GM23248 (cell line): ENCODE measurements around the gene TIMP3. TPM values are rescaled to one million over a fixed set of nuclear protein-coding genes. Genes with fewer than 3 reads are reported as not detected.

Experiments used
- DNase-seq: peaks from one replicate; pipeline ENCODE4 v3.0.0-alpha.2; 2015
- H2AFZ ChIP-seq: fragments of 200-600 bp; sonication (generic); 2 replicates; pipeline ENCODE4 v1.6.1; 2016; ENCODE audit warnings: antibody characterized with exemption
- H3F3A ChIP-seq: fragments of 200-600 bp; sonication (generic); 2 replicates; pipeline ENCODE4 v1.6.1; 2016; ENCODE audit warnings: mild to moderate bottlenecking, antibody characterized with exemption, mixed run types; ENCODE audit not compliant: insufficient read depth
- H3K27ac ChIP-seq: fragments of 200-600 bp; sonication (generic); 2 replicates; pipeline ENCODE4 v1.5.1; 2016; ENCODE audit warnings: mild to moderate bottlenecking
- H3K27me3 ChIP-seq: fragments of 200-600 bp; sonication (generic); replicated peaks from 2 replicates; pipeline ENCODE4 v1.6.1; 2016; ENCODE audit warnings: mild to moderate bottlenecking; ENCODE audit not compliant: insufficient read depth
- H3K36me3 ChIP-seq: fragments of 200-600 bp; sonication (generic); 2 replicates; pipeline ENCODE4 v1.6.1; 2016; ENCODE audit warnings: low read depth, mild to moderate bottlenecking
- H3K4me1 ChIP-seq: fragments of 200-600 bp; sonication (generic); 2 replicates; pipeline ENCODE4 v1.6.1; 2016; ENCODE audit warnings: mild to moderate bottlenecking; ENCODE audit not compliant: insufficient read depth
- H3K4me2 ChIP-seq: fragments of 200-600 bp; sonication (generic); one replicate; pipeline ENCODE4 v1.6.1; 2016; ENCODE audit warnings: mild to moderate bottlenecking; ENCODE audit not compliant: unreplicated experiment
- H3K4me3 ChIP-seq: fragments of 200-600 bp; sonication (generic); 2 replicates; pipeline ENCODE4 v1.5.1; 2016; ENCODE audit warnings: mild to moderate bottlenecking
- H3K79me2 ChIP-seq: fragments of 200-600 bp; sonication (generic); 2 replicates; pipeline ENCODE4 v1.6.1; 2016; ENCODE audit warnings: mild to moderate bottlenecking; ENCODE audit not compliant: insufficient read depth
- H3K9ac ChIP-seq: fragments of 200-600 bp; sonication (generic); 2 replicates; pipeline ENCODE4 v1.6.1; 2016; ENCODE audit warnings: mild to moderate bottlenecking
- H3K9me2 ChIP-seq: fragments of 200-600 bp; sonication (generic); 2 replicates; pipeline ENCODE4 v1.6.1; 2016; ENCODE audit warnings: mixed run types, mild to moderate bottlenecking, moderate library complexity; ENCODE audit not compliant: insufficient read depth
- H3K9me3 ChIP-seq: fragments of 200-600 bp; sonication (generic); one replicate; pipeline ENCODE4 v1.6.1; 2017; ENCODE audit warnings: low read depth
- H4K20me1 ChIP-seq: fragments of 200-600 bp; sonication (generic); 2 replicates; pipeline ENCODE4 v1.6.0; 2016; ENCODE audit not compliant: insufficient read depth
- EZH2 ChIP-seq: fragments of 200-600 bp; sonication (generic); IDR thresholded peaks from 2 replicates; pipeline ENCODE4 v1.6.1; 2018; ENCODE audit warnings: antibody characterized with exemption, mild to moderate bottlenecking; ENCODE audit not compliant: insufficient read depth, poor library complexity, severe bottlenecking
- EZH2phosphoT487 ChIP-seq: fragments of 200-600 bp; sonication (generic); IDR thresholded peaks from 2 replicates; pipeline ENCODE4 v1.6.1; 2018; ENCODE audit warnings: antibody characterized with exemption, moderate library complexity, mild to moderate bottlenecking, low read depth; ENCODE audit not compliant: insufficient read depth
- WGBS, 2 experiments: methylation state at CpG; one replicate each; pipeline ENCODE4 v1.1.6; 2015 to 2017; ENCODE audit warnings: low lambda C conversion rate in 2 of 2, low coverage in 1 of 2; ENCODE audit errors: missing lambda C conversion rate in 2 of 2; 5-methylcytosine and 5-hydroxymethylcytosine counted together
- in situ Hi-C: fragments of 300-500 bp; cut with MboI; formaldehyde crosslinking; loops from 2 replicates; pipeline ENCODE4 v1.15.0; 2020
- polyA plus RNA-seq: library from polyadenylated mRNA; unstranded; fragments of >200 nt; fragmentation: Nextera tagmentation; extraction: Ambion mirVana; gene quantifications from 2 replicates; pipeline ENCODE4 v1.2.1, GENCODE V29; 2016
- total RNA-seq: library from RNA; depleted of rRNA; stranded (reverse); fragments of >200 nt; shearing (Covaris generic); gene quantifications from 2 replicates; pipeline ENCODE4 v1.2.3, GENCODE V29; 2014

Gene TIMP3
- total and polyA plus RNA-seq, 2 experiments from 2014 or later: 1,254 to 1,465 TPM

DNA sequence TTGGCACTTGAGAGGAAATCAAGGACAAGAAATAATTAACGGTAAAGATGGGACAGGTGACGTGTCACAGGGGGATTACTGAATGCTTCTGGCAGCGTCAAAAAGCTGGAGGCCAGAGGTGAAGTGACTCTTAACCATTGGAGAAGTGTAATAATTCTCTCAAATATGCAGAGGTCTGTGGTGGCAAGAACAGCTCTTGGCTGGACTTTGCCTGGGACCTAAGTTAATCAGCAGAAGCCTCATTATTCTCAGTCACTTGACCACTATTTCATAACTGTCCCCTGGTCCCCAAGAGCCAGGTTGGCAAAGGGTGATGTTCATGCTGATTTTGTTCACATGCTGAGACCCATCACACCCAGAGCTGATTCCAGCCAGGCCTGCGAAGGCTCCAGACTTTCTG lies 72.9 kb downstream of the TIMP3 start:
- 65 to 66% methylated on average over 4 of the region's 4 CpGs for WGBS, 2 experiments
- in situ Hi-C loops: no loop called here

GRCh38 chr22:32874976-32875375 lies 73.5 kb downstream of the TIMP3 start:
- H3K4me2 ChIP-seq: no peak overlapping the region
- no peaks in the 10 kb centered on the region for H4K20me1 ChIP-seq
- TF ChIP-seq EZH2phosphoT487: no peak
- no peak for TF ChIP-seq EZH2
- no peaks in the 10 kb centered on the region for H3K9me3 ChIP-seq
- H3K9me2 ChIP-seq: no peaks in the 10 kb centered on the region
- no peak overlapping the region for H3K9ac ChIP-seq
- H3K27me3 ChIP-seq: peaks cover 31% of the 10 kb centered on the region; the same call in 1 of the 2 replicates
- 21 to 29% methylated on average over 10 of the region's 10 CpGs for WGBS, 2 experiments
- H3K27ac ChIP-seq: no peak overlapping the region
- DNase-seq: no peak
- H3K4me1 ChIP-seq: no peaks in the 10 kb centered on the region
- no peak overlapping the region for H3K4me3 ChIP-seq
- H2AFZ ChIP-seq: no peak overlapping the region
- in situ Hi-C loops: no loop called here
- H3K79me2 ChIP-seq: no peaks in the 10 kb centered on the region
- H3F3A ChIP-seq: no peaks in the 10 kb centered on the region
- no peaks in the 10 kb centered on the region for H3K36me3 ChIP-seq

More for the DNA sequence above, 72.9 kb downstream of the TIMP3 start:
- no peaks in the 10 kb centered on the region for H3K9me2 ChIP-seq
- H3K9ac ChIP-seq: no peak overlapping the region
- H2AFZ ChIP-seq: no peak overlapping the region
- H4K20me1 ChIP-seq: no peaks in the 10 kb centered on the region
- no peaks in the 10 kb centered on the region for H3K79me2 ChIP-seq
- no peak for DNase-seq
- no peaks in the 10 kb centered on the region for H3F3A ChIP-seq
- H3K27ac ChIP-seq: no peak overlapping the region
- H3K36me3 ChIP-seq: no peaks in the 10 kb centered on the region
- no peak overlapping the region for H3K4me3 ChIP-seq
- no peak for TF ChIP-seq EZH2
- no peak for TF ChIP-seq EZH2phosphoT487
- H3K9me3 ChIP-seq: no peaks in the 10 kb centered on the region
- H3K4me1 ChIP-seq: no peaks in the 10 kb centered on the region
- peaks cover 26% of the 10 kb centered on the region; the same call in 1 of the 2 replicates for H3K27me3 ChIP-seq
- no peak overlapping the region for H3K4me2 ChIP-seq

DNA sequence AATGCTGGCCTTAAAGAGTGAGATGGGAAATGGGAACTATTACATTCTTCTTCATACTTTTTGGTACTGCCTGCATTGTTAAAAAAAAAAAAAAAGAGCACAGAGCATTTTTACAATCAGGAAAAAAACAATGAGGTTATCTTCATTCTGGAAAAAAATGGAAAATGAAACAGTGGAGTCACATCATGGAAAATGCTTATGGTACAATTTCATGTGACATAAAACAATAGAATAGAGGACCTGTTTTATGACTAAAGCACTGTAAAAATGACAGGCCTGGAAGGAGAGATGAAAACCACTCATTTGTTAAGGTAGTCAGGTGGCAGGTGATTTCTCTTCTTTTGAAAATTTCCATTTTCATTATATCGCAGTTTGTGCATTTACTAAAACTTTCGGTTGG lies 75.0 kb downstream of the TIMP3 start:
- no peak for TF ChIP-seq EZH2phosphoT487
- no peak for TF ChIP-seq EZH2
- Histone ChIP-seq H3K9me2 (no peaks in the 10 kb centered on the region), H3K36me3 (no peaks in the 10 kb centered on the region), H3K27ac (no peak overlapping the region), H3K9ac (no peak overlapping the region), H3K4me2 (no peak overlapping the region), H3K9me3 (no peaks in the 10 kb centered on the region), H3K4me1 (no peaks in the 10 kb centered on the region), H3K27me3 (peaks cover 31% of the 10 kb centered on the region; the same call in 1 of the 2 replicates), H4K20me1 (no peaks in the 10 kb centered on the region), H2AFZ (no peak overlapping the region), H3K79me2 (no peaks in the 10 kb centered on the region), H3K4me3 (no peak overlapping the region), H3F3A (no peaks in the 10 kb centered on the region)
- in situ Hi-C loops: no loop called here
- DNase-seq: no peak
- 74% methylated on average over 2 of the region's 2 CpGs for WGBS, 2 experiments

DNA sequence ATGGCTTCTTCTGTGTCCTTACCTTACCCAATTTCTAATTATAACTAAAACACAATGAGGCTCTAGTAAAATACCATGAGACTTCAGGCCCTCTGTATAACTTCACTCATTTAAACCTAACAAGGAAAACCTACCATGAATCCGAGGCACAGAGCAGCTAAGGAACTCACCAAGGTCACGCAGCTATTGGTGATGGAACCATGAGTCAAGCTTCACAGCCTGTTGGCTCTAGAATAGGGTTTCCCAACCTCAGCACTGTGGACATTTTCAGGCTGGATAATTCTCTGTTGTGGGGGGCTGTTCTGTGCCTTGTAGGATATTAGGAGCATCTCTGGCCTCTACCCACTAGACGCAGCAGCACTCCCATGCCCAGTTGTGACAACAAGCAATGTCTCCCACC lies 75.7 kb downstream of the TIMP3 start:
- Histone ChIP-seq H3K9me3 (no peaks in the 10 kb centered on the region), H3K27me3 (peaks cover 33% of the 10 kb centered on the region; the same call in 1 of the 2 replicates), H2AFZ (no peak overlapping the region), H3K9me2 (no peaks in the 10 kb centered on the region), H3K27ac (no peak overlapping the region), H3K4me3 (no peak overlapping the region), H3K79me2 (no peaks in the 10 kb centered on the region), H4K20me1 (no peaks in the 10 kb centered on the region), H3K4me1 (no peaks in the 10 kb centered on the region), H3K9ac (no peak overlapping the region), H3K4me2 (no peak overlapping the region), H3F3A (no peaks in the 10 kb centered on the region), H3K36me3 (no peaks in the 10 kb centered on the region)
- in situ Hi-C loops: no loop called here
- DNase-seq: no peak
- no peak for TF ChIP-seq EZH2
- TF ChIP-seq EZH2phosphoT487: no peak
- 72 to 84% methylated on average over 3 of the region's 3 CpGs for WGBS, 2 experiments

GRCh38 chr22:32879550-32879949 lies 78.0 kb downstream of the TIMP3 start:
- peaks cover 39% of the 10 kb centered on the region for H3K27me3 ChIP-seq
- no peaks in the 10 kb centered on the region for H3K9me3 ChIP-seq
- DNase-seq: no peak
- H3K27ac ChIP-seq: no peak overlapping the region
- WGBS, 2 experiments: 42 to 46% methylated on average over 1 of the region's 1 CpG
- no peak overlapping the region for H2AFZ ChIP-seq
- no peak overlapping the region for H3K4me3 ChIP-seq
- H3K79me2 ChIP-seq: no peaks in the 10 kb centered on the region
- no peaks in the 10 kb centered on the region for H3K4me1 ChIP-seq
- H3K9me2 ChIP-seq: no peaks in the 10 kb centered on the region
- H3K36me3 ChIP-seq: no peaks in the 10 kb centered on the region
- in situ Hi-C loops: no loop called here
- H3F3A ChIP-seq: no peaks in the 10 kb centered on the region
- no peaks in the 10 kb centered on the region for H4K20me1 ChIP-seq
- no peak overlapping the region for H3K9ac ChIP-seq
- no peak for TF ChIP-seq EZH2
- no peak for TF ChIP-seq EZH2phosphoT487
- no peak overlapping the region for H3K4me2 ChIP-seq
